Dermis microvascular lymphatic vessel endothelial cell (primary cell): ENCODE results near the gene SPAG16. TPM values are rescaled to one million over a fixed set of nuclear protein-coding genes. Genes with fewer than 3 reads are reported as not detected.

Source experiments
- DNase-seq, 2 donors: peaks; one replicate each; pipeline versions ENCODE4 v3.0.0 to v3.0.0-alpha.2; 2010; ENCODE audit warnings: low read depth in 2 of 2
- total RNA-seq: library from RNA; depleted of rRNA; stranded (reverse); fragments of >200 nt; gene quantifications from 2 replicates; pipeline ENCODE4 v1.2.1, GENCODE V29; 2014

SPAG16 gene
- total RNA-seq, 1 donor from 2014 or later: 11.0 TPM

- DNase-seq: no peak
Measured at GRCh38 chr2:214376618-214377285, 1092.5 kb downstream of the SPAG16 start.

- no peak for DNase-seq
Measured at GRCh38 chr2:214377286-214377624, 1093.0 kb downstream of the SPAG16 start.

- DNase-seq: no peak
Measured at GRCh38 chr2:214378455-214379103, 1094.3 kb downstream of the SPAG16 start.

GRCh38 chr2:214379227-214379626, 1095.0 kb downstream of the SPAG16 start:
- DNase-seq: no peak

GRCh38 chr2:214380681-214381080, 1096.4 kb downstream of the SPAG16 start:
- no peak for DNase-seq

GRCh38 chr2:214382229-214382628, 1098.0 kb downstream of the SPAG16 start:
- DNase-seq: no peak

GRCh38 chr2:214386720-214387119, 1102.5 kb downstream of the SPAG16 start:
- DNase-seq: no peak

- DNase-seq: no peak
Measured at GRCh38 chr2:214389334-214389733, 1105.1 kb downstream of the SPAG16 start.

- DNase-seq: no peak
Measured at GRCh38 chr2:214393796-214394195, 1109.5 kb downstream of the SPAG16 start.

GRCh38 chr2:214395040-214395439, 1110.8 kb downstream of the SPAG16 start:
- DNase-seq: no peak

GRCh38 chr2:214401580-214401979, 1117.3 kb downstream of the SPAG16 start:
- DNase-seq: no peak

- no peak for DNase-seq
Measured at GRCh38 chr2:214410128-214410775, 1126.0 kb downstream of the SPAG16 start.

GRCh38 chr2:214410918-214411554, 1126.8 kb downstream of the SPAG16 start, which contains the start of gene VWC2L:
VWC2L (plus strand) TSS chr2:214411054; CDS start chr2:214414194, 3,140 bp downstream.
- peak; percentile 16 to 48 for DNase-seq

GRCh38 chr2:214412679-214413078, 1128.4 kb downstream of the SPAG16 start:
- no peak for DNase-seq

GRCh38 chr2:214436470-214436869, 1152.2 kb downstream of the SPAG16 start:
- no peak for DNase-seq

GRCh38 chr2:214450118-214450894, 1166.0 kb downstream of the SPAG16 start:
- DNase-seq: no peak

GRCh38 chr2:214451516-214452275, 1167.4 kb downstream of the SPAG16 start:
- DNase-seq: no peak
